GM18508 (cell line): ENCODE results near the gene WWOX.

Source experiments
- ATAC-seq: cut with Tn5 transposase; IDR thresholded peaks from one replicate; pipeline ENCODE4 v1.9.1; 2021; ENCODE audit warnings: moderate number of reproducible peaks; ENCODE audit not compliant: insufficient read depth, unreplicated experiment

WWOX gene

GRCh38 chr16:78480588-78480987, 381.1 kb downstream of the WWOX start:
- ATAC-seq, result no peak

- ATAC-seq, result no peak
Observed at GRCh38 chr16:78483124-78483992, 383.9 kb downstream of the WWOX start.

- no peak for ATAC-seq
Observed at GRCh38 chr16:78484509-78485058, 385.1 kb downstream of the WWOX start.

- no peak for ATAC-seq
Observed at GRCh38 chr16:78485188-78485916, 385.9 kb downstream of the WWOX start.

GRCh38 chr16:78485917-78486257, 386.4 kb downstream of the WWOX start:
- no peak for ATAC-seq

GRCh38 chr16:78487471-78487870, 388.0 kb downstream of the WWOX start:
- no peak for ATAC-seq

GRCh38 chr16:78489072-78489471, 389.6 kb downstream of the WWOX start:
- no peak for ATAC-seq

- no peak for ATAC-seq
Observed at GRCh38 chr16:78489631-78490030, 390.2 kb downstream of the WWOX start.

GRCh38 chr16:78490431-78490830, 391.0 kb downstream of the WWOX start:
- no peak for ATAC-seq

GRCh38 chr16:78490847-78491246, 391.4 kb downstream of the WWOX start:
- ATAC-seq, result no peak

- ATAC-seq, result no peak
Observed at GRCh38 chr16:78493573-78493972, 394.1 kb downstream of the WWOX start.

GRCh38 chr16:78494105-78494504, 394.7 kb downstream of the WWOX start:
- no peak for ATAC-seq

GRCh38 chr16:78494674-78495073, 395.2 kb downstream of the WWOX start:
- ATAC-seq, result no peak

- no peak for ATAC-seq
Observed at GRCh38 chr16:78496189-78496588, 396.7 kb downstream of the WWOX start.

GRCh38 chr16:78499399-78499798, 399.9 kb downstream of the WWOX start:
- no peak for ATAC-seq

GRCh38 chr16:78500659-78501270, 401.3 kb downstream of the WWOX start:
- ATAC-seq, result no peak

GRCh38 chr16:78501744-78502143, 402.3 kb downstream of the WWOX start:
- no peak for ATAC-seq

GRCh38 chr16:78502812-78503350, 403.4 kb downstream of the WWOX start:
- ATAC-seq, result no peak

- ATAC-seq, result no peak
Observed at GRCh38 chr16:78503602-78504001, 404.1 kb downstream of the WWOX start.

- ATAC-seq, result no peak
Observed at GRCh38 chr16:78504401-78504851, 405.0 kb downstream of the WWOX start.

- ATAC-seq, result no peak
Observed at GRCh38 chr16:78505036-78505435, 405.6 kb downstream of the WWOX start.
